CD4-positive, alpha-beta T cell treated with Interleukin-12 subunit alpha and Interleukin-12 subunit beta, for 1 hour (primary cell): ENCODE results near the gene UNC5C.

ENCODE experiments used
- DNase-seq: peaks from one replicate; pipeline ENCODE4 v3.0.0-alpha.2; 2020

Gene UNC5C

GRCh38 chr4:95516528-95517017 lies 32.2 kb downstream of the UNC5C start:
- DNase-seq, result no peak

GRCh38 chr4:95515589-95515988 lies 33.2 kb downstream of the UNC5C start:
- no peak for DNase-seq

- DNase-seq, result no peak
Observed at GRCh38 chr4:95513022-95513421, 35.8 kb downstream of the UNC5C start.

- DNase-seq, result no peak
Observed at GRCh38 chr4:95511477-95511876, 37.3 kb downstream of the UNC5C start.

GRCh38 chr4:95510877-95511276 lies 37.9 kb downstream of the UNC5C start:
- no peak for DNase-seq

GRCh38 chr4:95510145-95510544 lies 38.6 kb downstream of the UNC5C start:
- no peak for DNase-seq

- DNase-seq, result no peak
Observed at GRCh38 chr4:95508421-95508820, 40.4 kb downstream of the UNC5C start.

GRCh38 chr4:95507561-95507960 lies 41.2 kb downstream of the UNC5C start:
- DNase-seq, result no peak

- DNase-seq, result no peak
Observed at GRCh38 chr4:95507147-95507546, 41.6 kb downstream of the UNC5C start.

GRCh38 chr4:95506264-95506663 lies 42.5 kb downstream of the UNC5C start:
- no peak for DNase-seq

GRCh38 chr4:95505799-95506198 lies 43.0 kb downstream of the UNC5C start:
- DNase-seq, result no peak

GRCh38 chr4:95505151-95505550 lies 43.6 kb downstream of the UNC5C start:
- no peak for DNase-seq

- no peak for DNase-seq
Observed at GRCh38 chr4:95504501-95504900, 44.3 kb downstream of the UNC5C start.

- DNase-seq, result no peak
Observed at GRCh38 chr4:95500361-95500760, 48.4 kb downstream of the UNC5C start.

GRCh38 chr4:95499291-95499696 lies 49.5 kb downstream of the UNC5C start:
- no peak for DNase-seq

- DNase-seq, result no peak
Observed at GRCh38 chr4:95494186-95494585, 54.6 kb downstream of the UNC5C start.

- DNase-seq, result no peak
Observed at GRCh38 chr4:95478679-95479078, 70.1 kb downstream of the UNC5C start.

GRCh38 chr4:95476121-95476520 lies 72.7 kb downstream of the UNC5C start:
- DNase-seq, result no peak

GRCh38 chr4:95472534-95472933 lies 76.2 kb downstream of the UNC5C start:
- no peak for DNase-seq

- no peak for DNase-seq
Observed at GRCh38 chr4:95470622-95471021, 78.2 kb downstream of the UNC5C start.

GRCh38 chr4:95469617-95470016 lies 79.2 kb downstream of the UNC5C start:
- no peak for DNase-seq

GRCh38 chr4:95466791-95467190 lies 82.0 kb downstream of the UNC5C start:
- DNase-seq, result no peak

- DNase-seq, result no peak
Observed at GRCh38 chr4:95465010-95465409, 83.8 kb downstream of the UNC5C start.

- no peak for DNase-seq
Observed at GRCh38 chr4:95462921-95463320, 85.9 kb downstream of the UNC5C start.

GRCh38 chr4:95457353-95457752 lies 91.4 kb downstream of the UNC5C start:
- no peak for DNase-seq

- DNase-seq, result no peak
Observed at GRCh38 chr4:95450294-95450693, 98.5 kb downstream of the UNC5C start.
